Measurements from ENCODE around the gene RALB. TPM values are rescaled to one million over a fixed set of nuclear protein-coding genes. Genes with fewer than 3 reads are reported as not detected.
"Not testable (repeated sequence)": the region's sequence is repeated elsewhere in the genome, so short reads cannot be mapped to it uniquely, and the experiment has no call there.

Gene RALB
- total RNA-seq, 1 donor from 2014 or later, result 40.4 TPM

- no peak for TF ChIP-seq CTCF (conservative IDR thresholded peaks at IDR 0.05)
- DNase-seq (ENCODE audit: extremely low spot score, unreplicated experiment), result no peak
- Mint-ChIP-seq H3K36me3 (no peaks in the 10 kb centered on the region), H3K9me3 (no peaks in the 10 kb centered on the region), H3K27me3 (peaks cover 18% of the 10 kb centered on the region), H3K4me3 (no peak overlapping the region), H3K27ac (no peak overlapping the region), H3K4me1 (ENCODE audit: unreplicated experiment) (peaks cover 9% of the 10 kb centered on the region)
These were observed 20.5 kb upstream of the RALB start for GRCh38 chr2:120231974-120232635.

GRCh38 chr2:120233292-120233691 lies 19.4 kb upstream of the RALB start:
- Mint-ChIP-seq H3K4me3 (no peak overlapping the region), H3K36me3 (no peaks in the 10 kb centered on the region), H3K27ac (no peak overlapping the region), H3K9me3 (no peaks in the 10 kb centered on the region), H3K27me3 (peaks cover 14% of the 10 kb centered on the region), H3K4me1 (ENCODE audit: unreplicated experiment) (peaks cover 9% of the 10 kb centered on the region)
- no peak for DNase-seq (ENCODE audit: extremely low spot score, unreplicated experiment)
- TF ChIP-seq CTCF (conservative IDR thresholded peaks at IDR 0.05), result no peak

- H3K4me3 Mint-ChIP-seq; H3K27ac Mint-ChIP-seq; DNase-seq (ENCODE audit: extremely low spot score, unreplicated experiment); H3K27me3 Mint-ChIP-seq; H3K9me3 Mint-ChIP-seq; H3K36me3 Mint-ChIP-seq; H3K4me1 Mint-ChIP-seq (ENCODE audit: unreplicated experiment): not testable (repeated sequence)
These were observed 17.5 kb upstream of the RALB start for GRCh38 chr2:120235158-120235557.

- H3K27ac Mint-ChIP-seq, result no peak overlapping the region
- no peaks in the 10 kb centered on the region for H3K9me3 Mint-ChIP-seq
- H3K36me3 Mint-ChIP-seq, result no peaks in the 10 kb centered on the region
- DNase-seq (ENCODE audit: extremely low spot score, unreplicated experiment), result no peak
- no peak overlapping the region for H3K4me3 Mint-ChIP-seq
- TF ChIP-seq CTCF (conservative IDR thresholded peaks at IDR 0.05), result no peak
- peaks cover 5% of the 10 kb centered on the region for H3K27me3 Mint-ChIP-seq
- H3K4me1 Mint-ChIP-seq (ENCODE audit: unreplicated experiment), result peaks cover 9% of the 10 kb centered on the region
These were observed 17.0 kb upstream of the RALB start for GRCh38 chr2:120235681-120236080.

- no peak overlapping the region for H3K4me3 Mint-ChIP-seq
- peaks cover 9% of the 10 kb centered on the region for H3K4me1 Mint-ChIP-seq (ENCODE audit: unreplicated experiment)
- no peak for DNase-seq (ENCODE audit: extremely low spot score, unreplicated experiment)
- peaks cover 5% of the 10 kb centered on the region for H3K27me3 Mint-ChIP-seq
- no peaks in the 10 kb centered on the region for H3K9me3 Mint-ChIP-seq
- H3K27ac Mint-ChIP-seq, result no peak overlapping the region
- no peak for TF ChIP-seq CTCF (conservative IDR thresholded peaks at IDR 0.05)
- no peaks in the 10 kb centered on the region for H3K36me3 Mint-ChIP-seq
These were observed 16.3 kb upstream of the RALB start for GRCh38 chr2:120236316-120236715.

GRCh38 chr2:120236791-120237190 lies 15.9 kb upstream of the RALB start:
- Mint-ChIP-seq H3K9me3 (no peaks in the 10 kb centered on the region), H3K36me3 (no peaks in the 10 kb centered on the region), H3K27ac (no peak overlapping the region), H3K4me1 (ENCODE audit: unreplicated experiment) (peaks cover 9% of the 10 kb centered on the region), H3K27me3 (peaks cover 5% of the 10 kb centered on the region), H3K4me3 (no peak overlapping the region)
- DNase-seq (ENCODE audit: extremely low spot score, unreplicated experiment), result no peak
- TF ChIP-seq CTCF (conservative IDR thresholded peaks at IDR 0.05), result no peak

All from type B pancreatic cell (in vitro differentiated cells).